CD4-positive, alpha-beta memory T cell (primary cell): ENCODE data around the gene KCTD15. TPM values are rescaled to one million over a fixed set of nuclear protein-coding genes. Genes with fewer than 3 reads are reported as not detected.

ENCODE experiments used
- CTCF ChIA-PET: fragments of 350-600 bp; sonication (Branson Sonifier 250); formaldehyde crosslinking; loops from one replicate; lab custom pipeline; 2021; ENCODE audit warnings: inconsistent platforms; ENCODE audit not compliant: partially characterized antibody; lab: Charles Lee
- POLR2A ChIA-PET: fragments of 350-600 bp; sonication (Branson Sonifier 250); formaldehyde crosslinking; loops from one replicate; lab custom pipeline; 2021; ENCODE audit not compliant: partially characterized antibody; lab: Charles Lee
- DNase-seq, 5 donors: peaks; one replicate each; pipeline versions ENCODE4 v3.0.0 to v3.0.0-alpha.2; 2020 to 2022; ENCODE audit warnings: mixed read lengths in 1 of 5
- H3K27ac ChIP-seq: one replicate; pipeline ENCODE4 v1.7.0; 2013; ENCODE audit warnings: low read depth, low read length
- H3K27me3 ChIP-seq: 2 replicates; pipeline ENCODE4 v1.7.0; 2013; ENCODE audit warnings: mild to moderate bottlenecking, low read length, moderate library complexity; ENCODE audit not compliant: insufficient read depth
- H3K36me3 ChIP-seq: 2 replicates; pipeline ENCODE4 v1.7.0; 2013; ENCODE audit warnings: mild to moderate bottlenecking, low read length, moderate library complexity; ENCODE audit not compliant: insufficient read depth
- H3K4me1 ChIP-seq: 2 replicates; pipeline ENCODE4 v1.7.0; 2013; ENCODE audit warnings: mild to moderate bottlenecking, low read length, moderate library complexity; ENCODE audit not compliant: insufficient read depth
- H3K4me3 ChIP-seq, 2 donors: one replicate each; pipeline ENCODE4 v1.7.0; 2013; ENCODE audit warnings: low read length in 2 of 2, mild to moderate bottlenecking in 1 of 2
- H3K9me3 ChIP-seq, 2 donors: one replicate each; pipeline ENCODE4 v1.7.0; 2013; ENCODE audit warnings: low read length in 2 of 2, control low read depth in 1 of 2; ENCODE audit not compliant: control insufficient read depth in 1 of 2
- H3K27ac Mint-ChIP-seq, 7 donors: one replicate each; pipeline ENCODE4 v1.8.0; 2020 to 2021; ENCODE audit warnings: mixed read lengths in 7 of 7, mild to moderate bottlenecking in 6 of 7, inconsistent platforms in 3 of 7, moderate library complexity in 3 of 7
- H3K27me3 Mint-ChIP-seq, 2 donors: one replicate each; pipeline ENCODE4 v1.8.0; 2020 to 2021; ENCODE audit warnings: mixed read lengths in 2 of 2
- H3K36me3 Mint-ChIP-seq, 2 donors: one replicate each; pipeline ENCODE4 v1.8.0; 2020 to 2021; ENCODE audit warnings: mixed read lengths in 2 of 2, inconsistent platforms in 1 of 2, mild to moderate bottlenecking in 1 of 2
- H3K4me1 Mint-ChIP-seq, 4 donors: one replicate each; pipeline ENCODE4 v1.8.0; 2020 to 2021; ENCODE audit warnings: mixed read lengths in 4 of 4, mild to moderate bottlenecking in 1 of 4
- H3K4me3 Mint-ChIP-seq, 8 donors: one replicate each; pipeline ENCODE4 v1.8.0; 2020 to 2021; ENCODE audit warnings: mixed read lengths in 8 of 8, mild to moderate bottlenecking in 7 of 8, moderate library complexity in 6 of 8, inconsistent platforms in 3 of 8
- H3K9me3 Mint-ChIP-seq, 8 donors: one replicate each; pipeline ENCODE4 v1.8.0; 2020 to 2021; ENCODE audit warnings: mixed read lengths in 8 of 8, mild to moderate bottlenecking in 5 of 8, inconsistent platforms in 3 of 8, moderate library complexity in 1 of 8
- intact Hi-C: fragments of 100-400 bp; cut with micrococcal nuclease; formaldehyde crosslinking; loops from one replicate; pipeline ENCODE4 v1.15.1; 2023
- polyA plus RNA-seq, 2 donors: library from polyadenylated mRNA; unstranded; fragments of 300-500 nt; fragmentation: Illumina TruSeq; gene quantifications; one replicate each; pipeline ENCODE4 v1.2.3, GENCODE V29; 2021
- total RNA-seq, 2 experiments: library from RNA; stranded (reverse); gene quantifications; one replicate each; pipeline ENCODE4 v1.2.3, GENCODE V29; 2021

Gene KCTD15
- total and polyA plus RNA-seq, 4 experiments from 2014 or later: 0.68 to 11.0 (median 5.8) TPM

- H3K9me3 Mint-ChIP-seq: peaks cover 0 to 2% (median 0%) of the 10 kb centered on the region in 8 donors
- no peak for DNase-seq
- CTCF ChIA-PET: interaction anchor here (1.0 kb wide), 1 partner anchor 314 kb away, joined by 3 read pairs; no protein-coding TSS in a partner anchor
- no peak overlapping the region for H3K4me3 ChIP-seq
- no peaks in the 10 kb centered on the region for H3K36me3 ChIP-seq
- H3K27me3 ChIP-seq: peaks cover 3% of the 10 kb centered on the region
- no peaks in the 10 kb centered on the region for H3K9me3 ChIP-seq
- peak overlapping the region in 5 of 7 donors; percentile 23 to 69 (median 46) for H3K27ac Mint-ChIP-seq
- intact Hi-C loops: no loop called here
- POLR2A ChIA-PET: no interaction called here
- peaks cover 37% of the 10 kb centered on the region for H3K4me1 ChIP-seq
- H3K4me1 Mint-ChIP-seq: peaks cover 18 to 70% (median 37%) of the 10 kb centered on the region in 4 donors
- H3K4me3 Mint-ChIP-seq: peak overlapping the region in 1 of 8 donors; percentile 32
- no peak overlapping the region for H3K27ac ChIP-seq
- H3K27me3 Mint-ChIP-seq: peaks cover 14 to 20% of the 10 kb centered on the region in 2 donors
- no peaks in the 10 kb centered on the region for H3K36me3 Mint-ChIP-seq
Measured at GRCh38 chr19:33781996-33782395, 14.7 kb upstream of the KCTD15 start.

- CTCF ChIA-PET: interaction anchor here (0.5 to 2.6 kb wide), 3 partner anchors 10 to 313 kb away, joined by 4 to 10 read pairs (median 4); no protein-coding TSS in a partner anchor
Measured at GRCh38 chr19:33784432-33784831, 12.2 kb upstream of the KCTD15 start.

GRCh38 chr19:33785795-33786194, 10.9 kb upstream of the KCTD15 start:
- H3K4me1 Mint-ChIP-seq: peaks cover 14 to 57% (median 30%) of the 10 kb centered on the region in 4 donors
- H3K27me3 ChIP-seq: no peaks in the 10 kb centered on the region
- peaks cover 11 to 12% of the 10 kb centered on the region in 2 donors for H3K27me3 Mint-ChIP-seq
- intact Hi-C loops: no loop called here
- peaks cover 0 to 2% (median 0%) of the 10 kb centered on the region in 8 donors for H3K9me3 Mint-ChIP-seq
- POLR2A ChIA-PET: interaction anchor here (1.1 to 3.4 kb wide), 2 partner anchors 10 to 33 kb away, joined by 3 to 41 read pairs; partner anchors contain the start of gene KCTD15
- peaks cover 30% of the 10 kb centered on the region for H3K4me1 ChIP-seq
- no peak overlapping the region for H3K4me3 ChIP-seq
- DNase-seq: no peak
- no peak overlapping the region for H3K27ac ChIP-seq
- CTCF ChIA-PET: interaction anchor here (2.3 to 2.6 kb wide), 2 partner anchors 8 to 9 kb away, joined by 7 to 10 read pairs; no protein-coding TSS in a partner anchor
- no peaks in the 10 kb centered on the region for H3K36me3 Mint-ChIP-seq
- H3K9me3 ChIP-seq: no peaks in the 10 kb centered on the region
- H3K36me3 ChIP-seq: no peaks in the 10 kb centered on the region
- peak overlapping the region in 6 of 8 donors; percentile 10 to 70 (median 46) for H3K4me3 Mint-ChIP-seq
- peak overlapping the region in 6 of 7 donors; percentile 24 to 82 (median 60) for H3K27ac Mint-ChIP-seq

More at GRCh38 chr19:33784432-33784831, 12.2 kb upstream of the KCTD15 start:
- Mint-ChIP-seq H3K4me1 (peaks cover 14 to 69% (median 31%) of the 10 kb centered on the region in 4 donors), H3K4me3 (peak overlapping the region in 2 of 8 donors; percentile 5 to 48), H3K27ac (peak overlapping the region in 4 of 7 donors; percentile 49 to 74 (median 56)), H3K36me3 (no peaks in the 10 kb centered on the region), H3K9me3 (peaks cover 0 to 2% (median 0%) of the 10 kb centered on the region in 8 donors), H3K27me3 (peaks cover 14 to 21% of the 10 kb centered on the region in 2 donors)
- no peak overlapping the region for H3K4me3 ChIP-seq
- no peak for DNase-seq
- POLR2A ChIA-PET: interaction anchor here (3.4 kb wide), 1 partner anchor 12 kb away, joined by 41 read pairs; the partner anchor contains the start of gene KCTD15
- H3K27ac ChIP-seq: no peak overlapping the region
- H3K36me3 ChIP-seq: no peaks in the 10 kb centered on the region
- intact Hi-C loops: no loop called here
- no peaks in the 10 kb centered on the region for H3K9me3 ChIP-seq
- no peaks in the 10 kb centered on the region for H3K27me3 ChIP-seq
- peaks cover 30% of the 10 kb centered on the region for H3K4me1 ChIP-seq

- DNase-seq: no peak
- H3K4me1 Mint-ChIP-seq: peaks cover 14 to 45% (median 23%) of the 10 kb centered on the region in 4 donors
- peaks cover 19 to 20% of the 10 kb centered on the region in 2 donors for H3K27me3 Mint-ChIP-seq
- intact Hi-C loops: no loop called here
- H3K4me3 ChIP-seq: no peak overlapping the region
- H3K27ac Mint-ChIP-seq: no peak overlapping the region
- H3K9me3 ChIP-seq: no peaks in the 10 kb centered on the region
- H3K27me3 ChIP-seq: peaks cover 11% of the 10 kb centered on the region
- peaks cover 26% of the 10 kb centered on the region for H3K4me1 ChIP-seq
- no peaks in the 10 kb centered on the region for H3K9me3 Mint-ChIP-seq
- POLR2A ChIA-PET: no interaction called here
- no peaks in the 10 kb centered on the region for H3K36me3 Mint-ChIP-seq
- CTCF ChIA-PET: no interaction called here
- no peak overlapping the region for H3K27ac ChIP-seq
- H3K4me3 Mint-ChIP-seq: no peak overlapping the region
- H3K36me3 ChIP-seq: no peaks in the 10 kb centered on the region
Measured at GRCh38 chr19:33788676-33789075, 8.0 kb upstream of the KCTD15 start.

GRCh38 chr19:33789344-33789743, 7.3 kb upstream of the KCTD15 start:
- Mint-ChIP-seq H3K4me1 (peaks cover 14 to 40% (median 20%) of the 10 kb centered on the region in 4 donors), H3K27me3 (peaks cover 19 to 20% of the 10 kb centered on the region in 2 donors), H3K36me3 (no peaks in the 10 kb centered on the region), H3K27ac (peak overlapping the region in 1 of 7 donors; percentile 54), H3K4me3 (no peak overlapping the region), H3K9me3 (no peaks in the 10 kb centered on the region)
- Histone ChIP-seq H3K9me3 (no peaks in the 10 kb centered on the region), H3K27me3 (peaks cover 11% of the 10 kb centered on the region), H3K27ac (no peak overlapping the region), H3K4me3 (no peak overlapping the region), H3K36me3 (no peaks in the 10 kb centered on the region), H3K4me1 (peaks cover 20% of the 10 kb centered on the region)
- ChIA-PET POLR2A (no interaction called here), CTCF (no interaction called here)
- intact Hi-C loops: no loop called here
- DNase-seq: no peak

GRCh38 chr19:33794683-33795369, 1.8 kb upstream of the KCTD15 start:
- Mint-ChIP-seq H3K27me3 (peaks cover 12 to 17% of the 10 kb centered on the region in 2 donors), H3K4me3 (peak overlapping the region; percentile 70 to 84 (median 78))

More at GRCh38 chr19:33794683-33795369, 1.8 kb upstream of the KCTD15 start:
- Histone ChIP-seq H3K4me3 (peak overlapping the region in 1 of 2 donors; percentile 35), H3K4me1 (peaks cover 14% of the 10 kb centered on the region), H3K9me3 (no peaks in the 10 kb centered on the region), H3K27me3 (peaks cover 11% of the 10 kb centered on the region), H3K27ac (no peak overlapping the region), H3K36me3 (no peaks in the 10 kb centered on the region)
- Mint-ChIP-seq H3K36me3 (no peaks in the 10 kb centered on the region), H3K4me1 (peaks cover 3 to 25% (median 5%) of the 10 kb centered on the region in 4 donors), H3K9me3 (peaks cover 0 to 1% (median 0%) of the 10 kb centered on the region in 8 donors), H3K27ac (peak overlapping the region in 2 of 7 donors; percentile 15 to 77)
- intact Hi-C loops: loop anchor here (5.0 kb wide), 2 partner anchors 202 to 302 kb away; no protein-coding TSS in a partner anchor
- POLR2A ChIA-PET: interaction anchor here (0.9 to 4.3 kb wide), 5 partner anchors 10 to 203 kb away, joined by 4 to 55 read pairs (median 5); no protein-coding TSS in a partner anchor
- CTCF ChIA-PET: interaction anchor here (0.7 to 2.2 kb wide), 13 partner anchors 9 to 350 kb away, joined by 3 to 16 read pairs (median 5); no protein-coding TSS in a partner anchor
- DNase-seq: no peak
